ENCODE results near the gene ZFYVE27. TPM values are rescaled to one million over a fixed set of nuclear protein-coding genes. Genes with fewer than 3 reads are reported as not detected.

ZFYVE27 gene
- total and polyA plus RNA-seq, 9 donors, result 14.4 to 30.1 (median 25.6) TPM

GRCh38 chr10:97778452-97779302, 41.7 kb downstream of the ZFYVE27 start:
- TF ChIP-seq POLR2A (IDR thresholded peaks at IDR 0.05) (no peak), EP300 (IDR thresholded peaks at IDR 0.05) (no peak), CTCF (IDR thresholded peaks at IDR 0.05) (no peak)
- H3K4me1 ChIP-seq (ENCODE audit: insufficient read depth), result peaks cover 6% of the 10 kb centered on the region
- H3K4me3 ChIP-seq, result no peak overlapping the region
- H3K36me3 ChIP-seq, result no peaks in the 10 kb centered on the region
- no peak for DNase-seq
- H3K27ac ChIP-seq, result no peak overlapping the region
- WGBS, 3 donors, result 80 to 84% (median 81%) methylated on average over 11 of the region's 11 CpGs
- H3K27me3 ChIP-seq, result no peaks in the 10 kb centered on the region
- H3K9me3 ChIP-seq, result no peaks in the 10 kb centered on the region
- intact Hi-C loops (cut with DNase I), result no loop called here

- H3K4me1 ChIP-seq (ENCODE audit: insufficient read depth), result peaks cover 6% of the 10 kb centered on the region
- no peaks in the 10 kb centered on the region for H3K9me3 ChIP-seq
- TF ChIP-seq CTCF (IDR thresholded peaks at IDR 0.05) (no peak), POLR2A (IDR thresholded peaks at IDR 0.05) (no peak), EP300 (IDR thresholded peaks at IDR 0.05) (no peak)
- WGBS, 3 donors, result 72 to 76% (median 73%) methylated on average over 4 of the region's 4 CpGs
- H3K36me3 ChIP-seq, result no peaks in the 10 kb centered on the region
- intact Hi-C loops (cut with DNase I), result no loop called here
- no peaks in the 10 kb centered on the region for H3K27me3 ChIP-seq
- H3K4me3 ChIP-seq, result no peak overlapping the region
- no peak for DNase-seq
- no peak overlapping the region for H3K27ac ChIP-seq
Measured at GRCh38 chr10:97779492-97779891, 42.6 kb downstream of the ZFYVE27 start.

GRCh38 chr10:97779975-97780374, 43.0 kb downstream of the ZFYVE27 start:
- Histone ChIP-seq H3K27me3 (no peaks in the 10 kb centered on the region), H3K27ac (no peak overlapping the region), H3K4me3 (no peak overlapping the region), H3K9me3 (no peaks in the 10 kb centered on the region), H3K36me3 (no peaks in the 10 kb centered on the region), H3K4me1 (ENCODE audit: insufficient read depth) (peaks cover 6% of the 10 kb centered on the region)
- WGBS, 3 donors, result 90 to 94% (median 91%) methylated on average over 3 of the region's 3 CpGs
- TF ChIP-seq EP300 (IDR thresholded peaks at IDR 0.05) (no peak), POLR2A (IDR thresholded peaks at IDR 0.05) (no peak)
- intact Hi-C loops (cut with DNase I), result no loop called here
- DNase-seq, result no peak

- intact Hi-C loops (cut with DNase I), result no loop called here
- no peak overlapping the region for H3K27ac ChIP-seq
Measured at GRCh38 chr10:97780841-97781617, 44.1 kb downstream of the ZFYVE27 start.

More at GRCh38 chr10:97780841-97781617, 44.1 kb downstream of the ZFYVE27 start:
- no peaks in the 10 kb centered on the region for H3K36me3 ChIP-seq
- 23 to 27% (median 24%) methylated on average over 7 of the region's 7 CpGs for WGBS, 3 donors
- TF ChIP-seq CTCF (IDR thresholded peaks at IDR 0.05) (no peak), EP300 (IDR thresholded peaks at IDR 0.05) (no peak), POLR2A (IDR thresholded peaks at IDR 0.05) (no peak)
- H3K9me3 ChIP-seq, result no peaks in the 10 kb centered on the region
- DNase-seq, result no peak
- peaks cover 6% of the 10 kb centered on the region for H3K4me1 ChIP-seq (ENCODE audit: insufficient read depth)
- H3K27me3 ChIP-seq, result no peaks in the 10 kb centered on the region
- no peak overlapping the region for H3K4me3 ChIP-seq

All from ovary (tissue), 9 donors.